Endothelial cell of umbilical vein (primary cell): ENCODE measurements around the gene SMAP1. TPM values are rescaled to one million over a fixed set of nuclear protein-coding genes. Genes with fewer than 3 reads are reported as not detected.

ENCODE experiments used
- BruUV-seq: library from RNA; stranded (reverse); fragments of 400-500 nt; replicated peaks from 2 replicates; lab custom pipeline; 2021; lab: Mats Ljungman, UMichigan
- CTCF ChIA-PET: fragments of 300-600, 350-600 bp; sonication (Branson Sonifier 250); formaldehyde crosslinking; loops from one replicate; lab custom pipeline; 2021; ENCODE audit warnings: antibody characterized with exemption, inconsistent platforms; lab: Charles Lee
- POLR2A ChIA-PET: fragments of 300-600, 350-600 bp; sonication (Branson Sonifier 250); formaldehyde crosslinking; loops from one replicate; lab custom pipeline; 2021; ENCODE audit warnings: antibody characterized with exemption, inconsistent platforms; lab: Charles Lee
- DNase-seq: peaks from one replicate; pipeline ENCODE4 v3.0.0-alpha.2; 2011; ENCODE audit warnings: low read depth, low spot score
- FAIRE-seq: peaks from 2 replicates; lab custom pipeline; 2011; peaks lifted over from hg19 to GRCh38; lab: Jason Lieb, UNC
- H2AFZ ChIP-seq: 2 replicates; pipeline ENCODE4 v1.6.0; 2012; ENCODE audit warnings: low read depth, low read length, control low read depth, inconsistent platforms
- H3K27ac ChIP-seq: 2 replicates; pipeline ENCODE4 v1.5.1; 2011; ENCODE audit warnings: low read depth, mild to moderate bottlenecking, control low read depth, low read length, moderate library complexity; ENCODE audit not compliant: insufficient read depth
- H3K27me3 ChIP-seq, 2 experiments: 2 replicates each; pipeline versions ENCODE4 v1.6.0 to v1.6.1; 2011; ENCODE audit warnings: low read length in 2 of 2, mixed read lengths in 1 of 2; ENCODE audit not compliant: control insufficient read depth in 2 of 2, insufficient read depth in 2 of 2
- H3K36me3 ChIP-seq, 2 experiments: 2 replicates in 1 of 2; 3 replicates in 1 of 2; pipeline ENCODE4 v1.5.1; 2011; ENCODE audit warnings: low read length in 2 of 2, mild to moderate bottlenecking in 1 of 2, moderate library complexity in 1 of 2; ENCODE audit not compliant: control insufficient read depth in 2 of 2, insufficient read depth in 2 of 2; ENCODE audit errors: extremely low read depth in 1 of 2
- H3K4me1 ChIP-seq: 3 replicates; pipeline ENCODE4 v1.5.1; 2011; ENCODE audit warnings: mild to moderate bottlenecking, low read length; ENCODE audit not compliant: control insufficient read depth, insufficient read depth; ENCODE audit errors: extremely low read depth
- H3K4me2 ChIP-seq: 2 replicates; pipeline ENCODE4 v1.6.1; 2011; ENCODE audit warnings: low read length, control low read depth, mixed read lengths; ENCODE audit not compliant: insufficient read depth
- H3K4me3 ChIP-seq, 3 experiments: fragments of 200-600 bp in 1 of 3; sonication (generic), shearing (Covaris generic) in 1 of 3; replicated peaks in 1 of 3; 2 replicates each; pipeline ENCODE4 v1.5.1; 2011 to 2016; ENCODE audit warnings: control low read depth in 3 of 3, low read length in 3 of 3, mild to moderate bottlenecking in 2 of 3, inconsistent platforms in 1 of 3, low read depth in 1 of 3, moderate library complexity in 1 of 3; ENCODE audit not compliant: insufficient read depth in 1 of 3
- H3K79me2 ChIP-seq: 2 replicates; pipeline ENCODE4 v1.6.0; 2012; ENCODE audit warnings: low read length, inconsistent platforms; ENCODE audit not compliant: control insufficient read depth, insufficient read depth
- H3K9ac ChIP-seq: replicated peaks from 2 replicates; pipeline ENCODE3; 2011; ENCODE audit warnings: low read length, control low read depth; ENCODE audit not compliant: insufficient read depth; ENCODE audit errors: extremely low read depth
- H3K9me1 ChIP-seq: replicated peaks from 3 replicates; pipeline ENCODE4 v1.6.0; 2011; ENCODE audit warnings: mild to moderate bottlenecking, low read length; ENCODE audit not compliant: control insufficient read depth, insufficient read depth; ENCODE audit errors: extremely low read depth
- H3K9me3 ChIP-seq: replicated peaks from 2 replicates; pipeline ENCODE4 v1.5.1; 2012; ENCODE audit warnings: low read length, inconsistent platforms; ENCODE audit not compliant: control insufficient read depth, insufficient read depth
- H4K20me1 ChIP-seq: replicated peaks from 2 replicates; pipeline ENCODE3; 2011; ENCODE audit warnings: mild to moderate bottlenecking, low read length; ENCODE audit not compliant: control insufficient read depth, insufficient read depth; ENCODE audit errors: extremely low read depth
- EZH2 ChIP-seq: IDR thresholded peaks from 2 replicates; pipeline ENCODE4 v1.6.1; 2012; ENCODE audit warnings: borderline replicate concordance, low read depth, mild to moderate bottlenecking, moderate library complexity, low read length, inconsistent platforms; ENCODE audit not compliant: severe bottlenecking
- FOS ChIP-seq: IDR thresholded peaks from 2 replicates; pipeline ENCODE4 v1.6.1; 2011; ENCODE audit warnings: mild to moderate bottlenecking, low read length, moderate library complexity, borderline replicate concordance; ENCODE audit not compliant: insufficient read depth
- JUN ChIP-seq: IDR thresholded peaks from 2 replicates; pipeline ENCODE4 v1.6.1; 2011; ENCODE audit warnings: borderline replicate concordance, low read depth; ENCODE audit not compliant: insufficient read length, insufficient read depth
- MYC ChIP-seq: IDR thresholded peaks from one replicate; pipeline ENCODE4 v1.6.1; 2011; ENCODE audit warnings: mild to moderate bottlenecking, low read depth, low read length
- POLR2A ChIP-seq: IDR thresholded peaks from 2 replicates; pipeline ENCODE4 v1.6.1; 2012; ENCODE audit warnings: low read depth, mild to moderate bottlenecking, control low read depth, low read length
- POLR2AphosphoS5 ChIP-seq: IDR thresholded peaks from 2 replicates; pipeline ENCODE4 v1.6.1; 2012; ENCODE audit warnings: low read depth, mild to moderate bottlenecking, control low read depth, low read length, moderate library complexity; ENCODE audit not compliant: insufficient read depth
- dilution Hi-C: fragments of 300-500 bp; cut with MboI; formaldehyde crosslinking; loops from one replicate; pipeline ENCODE4 v1.15.0; 2019; ENCODE audit warnings: low sequenced_read_pairs; ENCODE audit not compliant: extremely low pct_ligation_motif_present
- intact Hi-C: fragments of 100-400 bp; cut with micrococcal nuclease; formaldehyde crosslinking; loops from one replicate; pipeline ENCODE4 v1.10.0; 2022
- polyA plus RNA-seq, 4 experiments: library from polyadenylated mRNA; depleted of rRNA in 3 of 4; stranded (reverse) in 3 of 4; unstranded in 1 of 4; fragments of >200 nt; gene quantifications; 2 replicates each; pipeline versions ENCODE4 v1.2.1 to v1.2.3, GENCODE V29; 2011 to 2012; ENCODE audit warnings: missing spikeins in 1 of 4
- total RNA-seq: library from RNA; stranded (reverse); gene quantifications from 2 replicates; pipeline ENCODE4 v1.2.3, GENCODE V29; 2021

Gene SMAP1
- total and polyA plus RNA-seq, 2 donors (not counting 3 experiments of a cell fraction or from before 2014, with no cell fraction given), result 14.6 to 24.6 TPM

DNA sequence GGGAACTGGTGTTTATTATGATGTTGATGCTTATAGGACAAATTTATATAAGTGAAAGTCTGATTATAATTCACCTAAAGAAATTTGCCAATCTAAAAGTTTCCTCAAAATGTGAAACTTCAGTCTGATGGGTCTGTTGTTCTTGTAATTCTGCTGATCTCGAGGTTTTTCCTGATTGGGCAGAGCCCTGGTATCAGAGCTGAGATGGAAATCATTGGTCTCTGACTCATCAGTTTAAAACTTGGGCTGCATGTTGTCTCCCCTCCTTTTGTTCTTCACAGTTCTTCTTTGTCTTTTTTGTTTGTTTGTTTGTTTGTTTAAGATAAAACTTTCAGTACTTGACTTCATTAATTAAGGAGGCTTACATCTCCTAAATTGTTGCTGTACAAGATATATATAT lies 5.9 kb downstream of the SMAP1 start:
- intact Hi-C loops (no loop called here), dilution Hi-C loops (no loop called here)
- Histone ChIP-seq H3K27ac (no peak overlapping the region), H3K36me3 (no peaks in the 10 kb centered on the region), H3K9me1 (no peaks in the 10 kb centered on the region), H3K79me2 (peaks cover 65% of the 10 kb centered on the region), H3K4me3 (no peak overlapping the region), H3K9me3 (no peaks in the 10 kb centered on the region), H3K27me3 (no peaks in the 10 kb centered on the region), H3K9ac (no peak overlapping the region), H2AFZ (no peak overlapping the region), H3K4me2 (no peak overlapping the region), H4K20me1 (no peaks in the 10 kb centered on the region), H3K4me1 (peaks cover 17% of the 10 kb centered on the region)
- TF ChIP-seq FOS, result peak; percentile 39
- no peak for TF ChIP-seq POLR2AphosphoS5
- no peak for TF ChIP-seq POLR2A
- FAIRE-seq (no peak), DNase-seq (peak; percentile 25)
- BruUV-seq, result no TSS peak
- POLR2A ChIA-PET, result no interaction called here
- CTCF ChIA-PET, result interaction anchor here (1.7 to 5.8 kb wide), 2 partner anchors 11 to 13 kb away, joined by 7 to 30 read pairs; no protein-coding TSS in a partner anchor

DNA sequence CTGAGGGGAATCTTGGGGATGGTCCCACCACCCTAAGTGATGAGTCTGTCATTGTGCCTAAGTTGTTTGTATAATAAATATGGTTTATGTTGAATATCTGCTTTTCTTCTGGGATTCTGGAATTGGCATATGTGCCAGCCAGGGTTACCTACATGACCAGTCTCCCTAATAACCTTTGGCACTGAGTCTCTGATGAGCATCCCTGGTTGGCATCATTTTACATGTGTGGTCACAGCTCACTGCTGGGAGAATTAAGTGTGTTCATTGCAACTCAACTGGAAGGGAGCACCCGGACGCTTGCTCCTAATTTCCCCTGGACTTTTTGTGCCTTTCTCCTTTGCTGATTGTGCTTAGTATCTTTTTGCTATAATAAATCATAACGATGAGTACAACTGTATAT lies 8.1 kb downstream of the SMAP1 start:
- Histone ChIP-seq H3K4me1 (peaks cover 15% of the 10 kb centered on the region), H3K9me1 (no peaks in the 10 kb centered on the region), H3K36me3 (no peaks in the 10 kb centered on the region), H3K79me2 (peaks cover 54% of the 10 kb centered on the region), H2AFZ (no peak overlapping the region), H3K9me3 (no peaks in the 10 kb centered on the region), H3K4me3 (no peak overlapping the region), H3K9ac (no peak overlapping the region), H3K27me3 (no peaks in the 10 kb centered on the region), H4K20me1 (no peaks in the 10 kb centered on the region), H3K27ac (no peak overlapping the region), H3K4me2 (no peak overlapping the region)
- DNase-seq (no peak), FAIRE-seq (no peak)
- intact Hi-C loops (no loop called here), dilution Hi-C loops (no loop called here)
- no peak for TF ChIP-seq MYC
- TF ChIP-seq FOS, result no peak
- no peak for TF ChIP-seq JUN
- TF ChIP-seq POLR2A, result no peak
- no peak for TF ChIP-seq EZH2
- POLR2A ChIA-PET, result no interaction called here
- CTCF ChIA-PET, result interaction anchor here (5.8 kb wide), 1 partner anchor 11 kb away, joined by 30 read pairs; no protein-coding TSS in a partner anchor
- no TSS peak for BruUV-seq
